K562 (cell line): ENCODE results near the gene CCT3. TPM values are rescaled to one million over a fixed set of nuclear protein-coding genes. Genes with fewer than 3 reads are reported as not detected.

Experiments
- ATAC-seq: fragments of 200-7000 bp; cut with Tn5 transposase; 3 replicates; pipeline ENCODE4 v1.9.1; 2020; ENCODE audit warnings: moderate library complexity
- BruUV-seq: library from RNA; stranded (reverse); fragments of 400-500 nt; replicated peaks from 2 replicates; lab custom pipeline; 2021; lab: Mats Ljungman, UMichigan
- CTCF ChIA-PET: fragments of 300-600 bp; formaldehyde crosslinking; extraction: SDS; loops from one replicate; lab custom pipeline; 2021; ENCODE audit warnings: low intra/inter-chr PET ratio; lab: Yijun Ruan, JAX
- POLR2A ChIA-PET: fragments of 300-600, 350-650 bp; sonication (Branson Sonifier 250); formaldehyde crosslinking; extraction: SDS; loops from one replicate; lab custom pipeline; 2021; ENCODE audit warnings: antibody characterized with exemption, inconsistent platforms; lab: Yijun Ruan, JAX
- DNase-seq, 4 experiments: peaks; one replicate each; pipeline versions ENCODE4 v3.0.0 to v3.0.0-alpha.2; 2011 to 2018; ENCODE audit warnings: low spot score in 3 of 4, mixed read lengths in 3 of 4; ENCODE audit errors: extremely low read depth in 1 of 4
- FAIRE-seq: peaks from 2 replicates; lab custom pipeline; 2011; peaks lifted over from hg19 to GRCh38; lab: Jason Lieb, UNC
- H2AFZ ChIP-seq: 2 replicates; pipeline ENCODE4 v1.6.0; 2011; ENCODE audit warnings: low read depth, low read length, control low read depth, inconsistent platforms
- H3K27ac ChIP-seq: fragments of 200-600 bp; 3 replicates; pipeline ENCODE4 v1.8.0; 2011; ENCODE audit warnings: low read depth, mild to moderate bottlenecking, control low read depth, inconsistent platforms, low read length, moderate library complexity, mixed read lengths; ENCODE audit errors: extremely low read depth
- H3K27me3 ChIP-seq, 2 experiments: fragments of 300-600 bp in 1 of 2; 2 replicates in 1 of 2; 3 replicates in 1 of 2; pipeline versions ENCODE4 v1.6.0 to v1.8.0; 2011; ENCODE audit warnings: inconsistent platforms in 2 of 2, low read length in 2 of 2, mild to moderate bottlenecking in 1 of 2, mixed read lengths in 1 of 2, moderate library complexity in 1 of 2; ENCODE audit not compliant: control insufficient read depth in 2 of 2, insufficient read depth in 2 of 2
- H3K36me3 ChIP-seq: fragments of 300-600 bp; 3 replicates; pipeline ENCODE4 v1.8.0; 2011; ENCODE audit warnings: mild to moderate bottlenecking, low read length, inconsistent platforms; ENCODE audit not compliant: control insufficient read depth, insufficient read depth
- H3K4me1 ChIP-seq, 2 experiments: fragments of 200-600 bp in 1 of 2; replicated peaks in 1 of 2; 2 replicates in 1 of 2; 3 replicates in 1 of 2; pipeline versions ENCODE4 v1.5.1 to v1.8.0; 2011; ENCODE audit warnings: inconsistent platforms in 2 of 2, low read length in 2 of 2, mild to moderate bottlenecking in 1 of 2, mixed read lengths in 1 of 2, moderate library complexity in 1 of 2; ENCODE audit not compliant: control insufficient read depth in 2 of 2, insufficient read depth in 2 of 2
- H3K4me2 ChIP-seq: 2 replicates; pipeline ENCODE4 v1.6.1; 2011; ENCODE audit warnings: low read length, control low read depth, inconsistent platforms, mixed read lengths; ENCODE audit not compliant: insufficient read depth
- H3K4me3 ChIP-seq: fragments of 200-600 bp; sonication (generic), shearing (Covaris generic); 2 replicates; pipeline ENCODE4 v1.5.1; 2016; ENCODE audit warnings: control low read depth, inconsistent platforms
- H3K79me2 ChIP-seq: fragments of 200-600 bp; 3 replicates; pipeline ENCODE4 v1.8.0; 2011; ENCODE audit warnings: low read length, inconsistent platforms; ENCODE audit not compliant: control insufficient read depth, insufficient read depth
- H3K9ac ChIP-seq, 2 experiments: 2 replicates each; pipeline versions ENCODE4 v1.6.0 to v1.6.1; 2011; ENCODE audit warnings: low read depth in 2 of 2, low read length in 2 of 2, control low read depth in 1 of 2, inconsistent platforms in 1 of 2, mild to moderate bottlenecking in 1 of 2, mixed read lengths in 1 of 2; ENCODE audit not compliant: insufficient read depth in 1 of 2
- H3K9me1 ChIP-seq: one replicate; pipeline ENCODE4 v1.6.0; 2011; ENCODE audit warnings: inconsistent platforms, mild to moderate bottlenecking, low read length, moderate library complexity; ENCODE audit not compliant: control insufficient read depth, insufficient read depth
- H3K9me3 ChIP-seq: replicated peaks from 2 replicates; pipeline ENCODE4 v1.5.1; 2011; ENCODE audit warnings: low read depth, low read length, inconsistent platforms; ENCODE audit not compliant: control insufficient read depth, insufficient read depth
- H4K20me1 ChIP-seq: replicated peaks from 2 replicates; pipeline ENCODE4 v1.6.1; 2011; ENCODE audit warnings: low read length, inconsistent platforms, mixed read lengths; ENCODE audit not compliant: control insufficient read depth, insufficient read depth
- ETV1 ChIP-seq: fragments of 450-650 bp; conservative IDR thresholded peaks from 2 replicates; pipeline ENCODE4 v1.6.1; 2016; ENCODE audit warnings: missing genetic modification characterization, control low read depth, low read depth, missing compliant biosample characterization
- EZH2 ChIP-seq: IDR thresholded peaks from 2 replicates; pipeline ENCODE4 v1.6.1; 2012; ENCODE audit warnings: low read depth, mild to moderate bottlenecking, inconsistent platforms, low read length, borderline replicate concordance
- GTF2F1 ChIP-seq: IDR thresholded peaks from 2 replicates; pipeline ENCODE4 v1.6.1; 2011; ENCODE audit warnings: low read depth, low read length, improper control_type of control experiment
- HBP1 ChIP-seq: fragments of 450-650 bp; formaldehyde crosslinking; IDR thresholded peaks from 2 replicates; pipeline ENCODE4 v1.4.0; 2022; ENCODE audit warnings: missing genetic modification characterization
- HDAC1 ChIP-seq, 2 experiments: fragments of 450-650 bp; IDR thresholded peaks; 2 replicates each; pipeline ENCODE4 v1.6.1; 2016 to 2017; ENCODE audit warnings: inconsistent platforms in 1 of 2, mild to moderate bottlenecking in 1 of 2, moderate library complexity in 1 of 2
- MAZ ChIP-seq, 2 experiments: fragments of 450-650 bp in 1 of 2; sonication (generic) in 1 of 2; formaldehyde crosslinking; IDR thresholded peaks in 1 of 2; conservative IDR thresholded peaks in 1 of 2; 2 replicates each; pipeline versions ENCODE4 v1.4.0 to v1.5.0; 2020; ENCODE audit warnings: mild to moderate bottlenecking in 1 of 2, missing genetic modification reagents in 1 of 2
- NCOA6 ChIP-seq: fragments of 450-650 bp; IDR thresholded peaks from 2 replicates; pipeline ENCODE4 v1.6.1; 2017; ENCODE audit warnings: mild to moderate bottlenecking
- PTTG1 ChIP-seq: fragments of 450-650 bp; IDR thresholded peaks from 2 replicates; pipeline ENCODE4 v1.6.1; 2016; ENCODE audit warnings: low read depth, mild to moderate bottlenecking, missing genetic modification characterization, missing compliant biosample characterization
- RAD21 ChIP-seq, 2 experiments: fragments of 250-450 bp in 1 of 2; fragments of 450-650 bp in 1 of 2; sonication (Bioruptor Pico) in 1 of 2; formaldehyde crosslinking in 1 of 2; IDR thresholded peaks in 1 of 2; conservative IDR thresholded peaks in 1 of 2; 2 replicates each; pipeline versions ENCODE4 v1.4.0 to v1.8.0; 2020 to 2022; ENCODE audit warnings: mild to moderate bottlenecking in 2 of 2, moderate library complexity in 1 of 2
- SMARCA4 ChIP-seq: fragments of 450-650 bp; IDR thresholded peaks from 2 replicates; pipeline ENCODE4 v1.6.1; 2016
- SREBF1 ChIP-seq: fragments of 150-350 bp; IDR thresholded peaks from 2 replicates; pipeline ENCODE4 v1.6.1; 2014; ENCODE audit warnings: antibody characterized with exemption, low read depth, low read length, borderline replicate concordance
- SUPT5H ChIP-seq: fragments of 450-650 bp; IDR thresholded peaks from 2 replicates; pipeline ENCODE4 v1.6.1; 2016
- TFAM ChIP-seq: fragments of 250-450 bp; sonication (Bioruptor Pico); conservative IDR thresholded peaks from 2 replicates; pipeline ENCODE4 v1.5.0; 2021; ENCODE audit warnings: mild to moderate bottlenecking, moderate library complexity
- ZFP36 ChIP-seq: fragments of 150-350 bp; IDR thresholded peaks from 2 replicates; pipeline ENCODE4 v1.6.1; 2018; ENCODE audit warnings: low read length, low read depth; ENCODE audit not compliant: partially characterized antibody
- ZMIZ1 ChIP-seq, 2 experiments: fragments of 150-350 bp in 1 of 2; IDR thresholded peaks; 2 replicates each; pipeline ENCODE4 v1.6.1; 2012 to 2016; ENCODE audit warnings: low read depth in 2 of 2, low read length in 2 of 2, mild to moderate bottlenecking in 1 of 2, moderate library complexity in 1 of 2
- ZNF324 ChIP-seq: fragments of 250-450 bp; sonication (Bioruptor Pico); IDR thresholded peaks from 2 replicates; pipeline ENCODE4 v1.4.0; 2020; ENCODE audit warnings: mild to moderate bottlenecking
- ZNF764 ChIP-seq: fragments of 250-450 bp; sonication (Bioruptor Pico); IDR thresholded peaks from 2 replicates; pipeline ENCODE4 v1.4.0; 2020; ENCODE audit warnings: low read depth, mild to moderate bottlenecking, moderate library complexity
- WGBS: fragments of 100-300 bp; shearing (Covaris generic); methylation state at CpG from one replicate; pipeline ENCODE4 v1.1.6; 2016; ENCODE audit warnings: low coverage, mixed read lengths; ENCODE audit not compliant: insufficient coverage; ENCODE audit errors: missing lambda C conversion rate; 5-methylcytosine and 5-hydroxymethylcytosine counted together
- in situ Hi-C: fragments of 300-500 bp; cut with MboI; formaldehyde crosslinking; loops from 4 replicates; pipeline ENCODE4 v1.15.0; 2018; ENCODE audit warnings: inconsistent platforms, mixed read lengths
- intact Hi-C: fragments of 100-400 bp; cut with micrococcal nuclease; formaldehyde crosslinking; loops from 2 replicates; pipeline ENCODE4 v1.14.2; 2022
- polyA plus RNA-seq, 8 experiments: library from polyadenylated mRNA; depleted of rRNA in 4 of 8; stranded (reverse) in 5 of 8; unstranded in 3 of 8; fragments of >200 nt; fragmentation: Nextera tagmentation in 2 of 8; fragmentation: Illumina TruSeq in 1 of 8; extraction: Ambion mirVana in 2 of 8; extraction: Trizol in 1 of 8; gene quantifications; 2 replicates each; pipeline versions ENCODE4 v1.2.1 to v1.2.3, GENCODE V29; 2011 to 2014; ENCODE audit warnings: inconsistent platforms in 1 of 8, missing spikeins in 1 of 8
- total RNA-seq, 7 experiments: library from RNA; depleted of rRNA in 6 of 7; stranded (reverse); fragments of >200 nt in 6 of 7; fragmentation: Illumina TruSeq in 2 of 7; extraction: Trizol in 2 of 7; gene quantifications; 2 replicates each; pipeline versions ENCODE4 v1.2.1 to v1.2.3, GENCODE V29; 2011 to 2021; ENCODE audit warnings: low replicate concordance in 1 of 7

CCT3 gene
- total and polyA plus RNA-seq, 9 of the 15 experiments (the other 6 are each of a cell fraction or from before 2014, with no cell fraction given) = 475 to 1,167 (median 610) TPM

- Histone ChIP-seq H3K9me1 (no peaks in the 10 kb centered on the region), H3K9me3 (no peaks in the 10 kb centered on the region), H3K4me2 (no peak overlapping the region), H3K4me3 (no peak overlapping the region), H3K27ac (no peak overlapping the region), H3K36me3 (no peaks in the 10 kb centered on the region), H4K20me1 (no peaks in the 10 kb centered on the region), H3K79me2 (no peaks in the 10 kb centered on the region), H2AFZ (no peak overlapping the region), H3K27me3 (peaks cover 2 to 27% of the 10 kb centered on the region in 2 experiments; a peak in 2 of 5 replicates), H3K9ac (peak overlapping the region in 1 of 2 experiments; percentile 36; a peak in 1 of 4 replicates), H3K4me1 (peaks cover 0 to 16% of the 10 kb centered on the region in 2 experiments; a peak in 3 of 5 replicates)
- in situ Hi-C loops (no loop called here), intact Hi-C loops (loop anchor here (10.0 kb wide), 1 partner anchor 283 kb away; the partner anchor contains the start of gene MEX3A)
- ATAC-seq = peak; percentile 19; the same call in 1 of the 3 replicates
- DNase-seq = no peak
- no TSS peak for BruUV-seq
- no peak for TF ChIP-seq EZH2
- no peak for TF ChIP-seq PTTG1
- no peak for TF ChIP-seq NCOA6
- no peak for TF ChIP-seq HDAC1 (IDR thresholded peaks at IDR 0.05)
- no peak for TF ChIP-seq ZFP36
- no peak for TF ChIP-seq ZNF764 (CRISPR knock-in tag)
- TF ChIP-seq ZMIZ1 (IDR thresholded peaks at IDR 0.05; ENCODE audit: low read depth in 2 of 2, low read length in 2 of 2) = no peak
- no peak for TF ChIP-seq HBP1 (CRISPR knock-in tag)
- TF ChIP-seq TFAM = no peak
- no peak for TF ChIP-seq SUPT5H
- no peak for TF ChIP-seq RAD21 (CRISPR knock-in tag; conservative IDR thresholded peaks at IDR 0.05 in 1 of 2, IDR thresholded peaks at IDR 0.05 in 1 of 2)
- TF ChIP-seq MAZ (CRISPR knock-in tag; conservative IDR thresholded peaks at IDR 0.05 in 1 of 2, IDR thresholded peaks at IDR 0.05 in 1 of 2) = no peak
- no peak for TF ChIP-seq ETV1 (tag)
- TF ChIP-seq GTF2F1 = no peak
- no peak for TF ChIP-seq ZNF324 (CRISPR knock-in tag)
- no peak for TF ChIP-seq SREBF1
- no peak for TF ChIP-seq SMARCA4
- 50% methylated on average over 7 of the region's 7 CpGs for whole genome bisulfite sequencing
- FAIRE-seq = no peak
- ChIA-PET CTCF (no interaction called here), POLR2A (interaction anchor here (1.3 kb wide), 1 partner anchor 9 kb away, joined by 3 read pairs; no protein-coding TSS in a partner anchor)
These were observed 30.1 kb upstream of the CCT3 start for GRCh38 chr1:156368157-156368658.
